NB4 (cell line): ENCODE results near the gene GALNT3.

ENCODE experiments used
- DNase-seq: peaks from one replicate; pipeline ENCODE4 v3.0.0; 2010; ENCODE audit warnings: low read depth
- H3K4me3 ChIP-seq: one replicate; pipeline ENCODE4 v1.5.1; 2011; ENCODE audit warnings: mild to moderate bottlenecking, low read depth, low read length, moderate library complexity
- MYC ChIP-seq: IDR thresholded peaks from 2 replicates; pipeline ENCODE4 v1.6.1; 2011; ENCODE audit warnings: low read depth, low read length
- POLR2A ChIP-seq: IDR thresholded peaks from 2 replicates; pipeline ENCODE4 v1.6.1; 2011; ENCODE audit warnings: mild to moderate bottlenecking; ENCODE audit not compliant: insufficient read length; ENCODE audit errors: extremely low read depth
- TF ChIP-seq, protein P1 (sequence below): IDR thresholded peaks from one replicate; pipeline ENCODE4 v1.5.1; 2012; ENCODE audit warnings: low read depth, low read length
- TF ChIP-seq, protein P2 (sequence below): IDR thresholded peaks from 2 replicates; pipeline ENCODE4 v1.6.1; 2011; ENCODE audit warnings: low read depth, low read length

Gene GALNT3

DNA sequence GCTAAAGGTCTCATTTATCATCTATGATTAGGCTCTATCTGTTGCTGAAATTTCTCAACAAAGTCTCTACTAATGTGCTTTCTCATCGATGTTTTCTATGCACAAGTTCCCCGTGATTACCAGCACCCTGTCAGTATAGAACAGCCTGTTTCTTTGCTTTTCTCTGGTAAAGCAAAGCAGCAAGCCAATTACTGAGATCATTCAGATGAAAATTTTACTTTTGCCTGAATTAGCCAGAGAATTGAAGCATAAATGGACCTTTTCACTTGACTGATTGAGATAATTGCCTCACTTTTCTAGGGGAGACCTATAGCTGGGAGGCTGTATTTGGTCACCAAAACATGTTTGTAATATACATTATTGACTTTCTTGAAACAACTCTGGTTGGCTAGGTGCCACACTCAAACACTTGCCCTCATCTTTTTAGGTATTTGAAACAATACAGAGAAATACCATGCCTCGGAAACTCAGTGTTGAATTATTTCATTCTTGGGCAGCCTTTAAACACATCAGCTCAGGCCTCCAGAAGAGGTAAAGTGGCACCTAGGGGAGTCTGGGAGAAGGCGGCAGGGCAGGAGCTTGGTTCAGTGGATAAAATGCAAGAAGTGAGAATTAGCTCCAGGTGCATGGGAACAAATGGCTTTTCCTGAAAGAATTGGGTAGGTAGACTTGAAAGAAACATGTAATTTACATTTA, 96.2 kb downstream of the GALNT3 start:
- DNase-seq: no peak
- TF ChIP-seq, protein P1, sequence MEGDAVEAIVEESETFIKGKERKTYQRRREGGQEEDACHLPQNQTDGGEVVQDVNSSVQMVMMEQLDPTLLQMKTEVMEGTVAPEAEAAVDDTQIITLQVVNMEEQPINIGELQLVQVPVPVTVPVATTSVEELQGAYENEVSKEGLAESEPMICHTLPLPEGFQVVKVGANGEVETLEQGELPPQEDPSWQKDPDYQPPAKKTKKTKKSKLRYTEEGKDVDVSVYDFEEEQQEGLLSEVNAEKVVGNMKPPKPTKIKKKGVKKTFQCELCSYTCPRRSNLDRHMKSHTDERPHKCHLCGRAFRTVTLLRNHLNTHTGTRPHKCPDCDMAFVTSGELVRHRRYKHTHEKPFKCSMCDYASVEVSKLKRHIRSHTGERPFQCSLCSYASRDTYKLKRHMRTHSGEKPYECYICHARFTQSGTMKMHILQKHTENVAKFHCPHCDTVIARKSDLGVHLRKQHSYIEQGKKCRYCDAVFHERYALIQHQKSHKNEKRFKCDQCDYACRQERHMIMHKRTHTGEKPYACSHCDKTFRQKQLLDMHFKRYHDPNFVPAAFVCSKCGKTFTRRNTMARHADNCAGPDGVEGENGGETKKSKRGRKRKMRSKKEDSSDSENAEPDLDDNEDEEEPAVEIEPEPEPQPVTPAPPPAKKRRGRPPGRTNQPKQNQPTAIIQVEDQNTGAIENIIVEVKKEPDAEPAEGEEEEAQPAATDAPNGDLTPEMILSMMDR: no peak
- no peak for TF ChIP-seq MYC
- TF ChIP-seq, protein P2, sequence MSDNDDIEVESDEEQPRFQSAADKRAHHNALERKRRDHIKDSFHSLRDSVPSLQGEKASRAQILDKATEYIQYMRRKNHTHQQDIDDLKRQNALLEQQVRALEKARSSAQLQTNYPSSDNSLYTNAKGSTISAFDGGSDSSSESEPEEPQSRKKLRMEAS: no peak
- TF ChIP-seq POLR2A: no peak
- no peak overlapping the region for H3K4me3 ChIP-seq
